Retinal pigment epithelial cell (primary cell): Measurements from ENCODE around the gene GRAMD1B.
"Not testable (repeated sequence)": the region's sequence is repeated elsewhere in the genome, so short reads cannot be mapped to it uniquely, and the experiment has no call there.

Experiments used
- DNase-seq: peaks from one replicate; pipeline ENCODE4 v3.0.0-alpha.2; 2010; ENCODE audit warnings: low read depth
- H3K4me3 ChIP-seq: 2 replicates; pipeline ENCODE4 v1.5.1; 2011; ENCODE audit warnings: mild to moderate bottlenecking, low read length, control low read depth, moderate library complexity
- TF ChIP-seq, protein P1 (sequence below): conservative IDR thresholded peaks from 2 replicates; pipeline ENCODE4 v1.5.1; 2011; ENCODE audit warnings: low read depth, low read length, control low read depth, inconsistent platforms

Gene GRAMD1B

DNA sequence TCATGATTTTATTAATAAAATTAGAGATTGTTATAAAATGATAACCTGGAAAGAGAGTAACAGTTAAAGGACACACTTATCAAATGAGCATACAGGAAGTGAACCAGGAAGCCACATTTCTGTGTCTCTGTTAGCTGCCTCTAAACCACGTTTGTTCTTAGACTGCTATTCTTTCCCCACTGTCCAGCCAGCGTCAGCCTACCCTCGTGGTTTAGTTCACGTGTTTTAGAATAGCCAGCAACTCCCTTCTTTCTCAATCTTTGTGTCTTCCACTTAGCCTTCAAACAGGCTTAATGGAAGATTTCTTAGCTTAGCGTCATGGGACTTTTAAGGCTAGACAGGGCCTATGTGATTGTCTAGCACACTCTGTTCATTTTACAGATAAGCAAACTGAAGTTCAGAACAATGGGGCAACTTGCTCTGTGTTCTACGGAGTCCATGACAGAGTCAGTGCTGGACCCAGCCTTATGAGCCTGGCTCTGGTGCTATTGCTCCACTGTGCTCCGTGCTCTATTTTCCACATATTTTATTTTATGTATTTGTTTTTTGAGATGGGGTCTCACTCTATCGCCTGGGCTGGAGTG, 27.2 kb downstream of the GRAMD1B start:
- TF ChIP-seq, protein P1, sequence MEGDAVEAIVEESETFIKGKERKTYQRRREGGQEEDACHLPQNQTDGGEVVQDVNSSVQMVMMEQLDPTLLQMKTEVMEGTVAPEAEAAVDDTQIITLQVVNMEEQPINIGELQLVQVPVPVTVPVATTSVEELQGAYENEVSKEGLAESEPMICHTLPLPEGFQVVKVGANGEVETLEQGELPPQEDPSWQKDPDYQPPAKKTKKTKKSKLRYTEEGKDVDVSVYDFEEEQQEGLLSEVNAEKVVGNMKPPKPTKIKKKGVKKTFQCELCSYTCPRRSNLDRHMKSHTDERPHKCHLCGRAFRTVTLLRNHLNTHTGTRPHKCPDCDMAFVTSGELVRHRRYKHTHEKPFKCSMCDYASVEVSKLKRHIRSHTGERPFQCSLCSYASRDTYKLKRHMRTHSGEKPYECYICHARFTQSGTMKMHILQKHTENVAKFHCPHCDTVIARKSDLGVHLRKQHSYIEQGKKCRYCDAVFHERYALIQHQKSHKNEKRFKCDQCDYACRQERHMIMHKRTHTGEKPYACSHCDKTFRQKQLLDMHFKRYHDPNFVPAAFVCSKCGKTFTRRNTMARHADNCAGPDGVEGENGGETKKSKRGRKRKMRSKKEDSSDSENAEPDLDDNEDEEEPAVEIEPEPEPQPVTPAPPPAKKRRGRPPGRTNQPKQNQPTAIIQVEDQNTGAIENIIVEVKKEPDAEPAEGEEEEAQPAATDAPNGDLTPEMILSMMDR, result no peak
- H3K4me3 ChIP-seq, result no peak overlapping the region
- no peak for DNase-seq

DNA sequence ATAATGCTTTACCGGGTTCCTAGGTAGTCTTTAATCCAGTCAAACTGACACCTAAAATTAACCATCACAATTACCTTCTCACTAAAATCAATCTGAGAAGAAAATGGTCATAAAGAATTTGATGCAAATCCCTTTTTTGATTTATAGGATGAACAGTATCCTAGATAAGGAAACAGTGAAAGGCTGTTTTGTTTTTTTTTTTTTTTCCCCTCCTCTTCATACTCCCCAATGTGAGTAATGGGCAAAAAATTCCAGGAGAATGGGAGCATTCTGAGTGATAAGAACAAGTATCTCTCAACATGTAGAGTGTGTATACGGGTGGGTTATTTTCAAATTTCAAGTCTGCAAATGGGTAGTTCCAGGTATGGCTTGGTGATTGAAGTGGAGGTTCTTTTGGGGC, 28.4 kb downstream of the GRAMD1B start:
- H3K4me3 ChIP-seq, result no peak overlapping the region
- TF ChIP-seq, protein P1, result no peak
- DNase-seq, result no peak

DNA sequence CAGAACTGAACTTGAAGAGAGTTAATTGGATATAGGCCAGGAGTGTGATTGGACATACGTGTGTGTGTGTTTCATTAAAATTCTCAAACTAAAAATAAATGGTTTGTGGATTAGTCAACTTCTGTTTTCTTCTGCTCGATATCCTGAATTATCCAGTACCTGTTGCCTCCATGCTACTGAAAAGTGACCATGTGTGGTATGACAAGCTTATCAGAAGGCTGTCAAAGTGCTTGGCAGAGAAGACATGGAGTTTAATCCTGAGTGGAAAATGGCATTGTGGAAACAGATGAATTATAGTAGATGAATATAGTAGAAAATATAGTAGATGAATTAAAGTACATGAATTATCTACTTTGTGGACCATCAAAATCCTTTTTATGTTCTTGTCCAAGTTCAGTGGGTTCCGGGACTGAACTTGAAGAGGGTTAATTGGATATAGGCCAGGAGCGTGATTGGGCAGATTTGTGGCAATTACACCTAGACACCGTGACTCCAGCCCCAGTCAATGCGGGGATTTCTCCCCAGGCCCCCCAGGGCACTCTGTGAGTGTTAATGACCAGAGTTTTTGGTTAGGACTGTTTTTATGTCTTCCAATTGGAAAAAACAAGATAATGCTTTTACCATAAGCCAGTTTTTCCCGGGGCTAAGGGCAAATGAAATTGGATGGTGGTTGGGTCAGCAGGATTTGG, 30.1 kb downstream of the GRAMD1B start:
- TF ChIP-seq, protein P1, result no peak
- H3K4me3 ChIP-seq, result no peak overlapping the region
- DNase-seq, result no peak

DNA sequence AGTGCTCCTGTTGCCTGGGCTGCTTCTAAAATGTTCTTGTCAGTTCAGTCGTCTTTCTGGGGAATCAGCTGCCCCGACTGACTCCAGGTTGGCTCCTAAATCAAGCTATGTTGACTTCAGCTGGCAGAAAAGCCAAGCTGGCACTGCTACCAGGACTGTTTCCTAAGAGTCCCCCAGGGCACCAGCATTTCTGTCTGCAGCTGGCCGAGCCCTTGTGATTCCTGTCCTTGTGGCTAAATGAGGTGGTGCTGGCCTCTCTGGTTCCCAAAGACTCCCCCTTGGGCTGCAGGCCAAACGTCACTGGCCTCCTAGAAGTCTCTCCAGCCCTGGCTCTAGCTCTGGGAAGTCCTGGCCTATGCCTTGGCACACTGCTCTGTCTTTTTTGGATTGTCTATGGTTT, 31.1 kb downstream of the GRAMD1B start:
- DNase-seq, result no peak
- TF ChIP-seq, protein P1, result no peak
- no peak overlapping the region for H3K4me3 ChIP-seq

DNA sequence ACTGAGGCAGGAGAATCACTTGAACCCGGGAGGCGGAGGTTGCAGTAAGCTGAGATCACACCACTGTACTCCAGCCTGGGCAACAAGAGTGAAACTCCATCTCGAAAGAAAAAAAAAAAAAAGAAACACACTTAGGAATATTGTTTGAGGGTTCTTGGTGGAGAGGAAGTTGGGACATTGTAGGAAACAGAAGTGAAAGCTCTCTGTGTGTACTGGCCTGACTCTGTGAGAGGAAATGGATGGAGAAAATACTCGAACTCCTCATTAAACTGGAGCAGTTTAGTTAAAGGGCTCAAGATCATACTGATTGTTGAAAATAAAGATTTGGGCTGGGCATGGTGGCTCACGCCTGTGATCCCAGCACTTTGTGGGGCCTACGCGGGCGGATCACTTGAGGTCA, 35.6 kb downstream of the GRAMD1B start:
- not testable (repeated sequence) for DNase-seq, H3K4me3 ChIP-seq

DNA sequence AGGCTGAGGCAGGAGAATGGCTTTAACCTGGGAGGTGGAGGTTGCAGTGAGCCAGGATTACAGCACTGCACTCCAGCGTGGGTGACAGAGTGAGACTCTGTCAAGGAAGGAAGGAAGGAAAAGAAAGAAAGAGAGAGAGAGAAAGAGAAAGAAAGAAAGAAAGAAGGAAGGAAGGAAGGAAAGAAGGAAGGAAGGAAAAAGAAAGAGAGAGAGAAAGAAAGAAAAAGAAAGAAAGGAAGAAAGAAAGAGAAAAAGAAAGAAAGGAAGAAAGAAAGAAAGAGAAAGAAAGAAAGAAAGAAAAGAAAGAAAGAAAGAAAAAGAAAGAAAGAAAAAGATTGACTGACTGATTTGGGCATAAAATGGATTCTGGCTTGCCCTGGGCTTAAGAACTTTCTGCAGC, 36.1 kb downstream of the GRAMD1B start:
- not testable (repeated sequence) for H3K4me3 ChIP-seq, DNase-seq

DNA sequence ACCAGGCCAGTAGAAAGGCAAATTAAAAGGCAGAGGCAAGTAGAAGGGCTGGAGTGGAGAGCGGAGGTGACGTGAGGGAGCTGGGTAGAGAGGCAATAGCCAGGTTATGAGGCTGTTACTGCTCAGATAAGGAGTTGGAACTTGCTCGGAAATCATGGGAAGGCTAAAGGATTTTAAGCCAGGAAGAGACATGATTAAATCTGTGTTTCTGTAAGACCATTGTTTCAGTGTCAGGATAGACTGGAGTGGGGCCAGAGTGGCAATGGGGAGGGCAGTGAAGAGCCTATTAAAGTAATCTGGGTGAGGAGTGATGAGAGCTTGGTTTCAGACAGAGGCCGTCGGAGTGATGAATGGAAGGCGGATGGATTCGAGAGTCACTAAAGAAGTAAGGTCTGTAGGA, 39.0 kb downstream of the GRAMD1B start:
- DNase-seq, result no peak
- TF ChIP-seq, protein P1, result no peak
- H3K4me3 ChIP-seq, result no peak overlapping the region

- no peak for DNase-seq
- TF ChIP-seq, protein P1, result no peak
- no peak overlapping the region for H3K4me3 ChIP-seq
Measured at GRCh38 chr11:123469586-123469985, 39.5 kb downstream of the GRAMD1B start.
